Measurements from ENCODE around the gene SNAP25.

DNA sequence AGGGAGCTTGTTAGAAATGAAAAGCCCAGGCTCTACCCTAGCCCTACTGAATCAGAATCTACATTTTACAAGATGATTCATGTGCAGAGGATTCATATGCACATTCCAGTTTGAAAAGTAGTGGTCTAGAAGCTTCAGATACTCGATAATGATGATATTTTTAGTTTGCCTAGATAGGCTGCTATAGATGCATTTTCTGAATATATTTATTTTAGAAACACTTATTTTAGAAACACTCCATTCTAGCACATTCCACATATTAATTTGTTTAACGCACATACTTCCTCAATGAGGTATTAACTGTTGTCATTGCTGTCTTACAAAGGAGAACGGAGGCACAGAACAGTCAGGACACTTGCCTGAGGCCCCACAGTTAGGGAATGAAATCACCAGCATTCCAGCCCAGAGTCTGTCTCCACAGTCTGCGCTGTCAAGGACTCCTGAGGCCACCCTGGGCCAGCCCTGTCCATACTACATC is 64.4 kb downstream of the SNAP25 start:
- TF ChIP-seq, protein P1, sequence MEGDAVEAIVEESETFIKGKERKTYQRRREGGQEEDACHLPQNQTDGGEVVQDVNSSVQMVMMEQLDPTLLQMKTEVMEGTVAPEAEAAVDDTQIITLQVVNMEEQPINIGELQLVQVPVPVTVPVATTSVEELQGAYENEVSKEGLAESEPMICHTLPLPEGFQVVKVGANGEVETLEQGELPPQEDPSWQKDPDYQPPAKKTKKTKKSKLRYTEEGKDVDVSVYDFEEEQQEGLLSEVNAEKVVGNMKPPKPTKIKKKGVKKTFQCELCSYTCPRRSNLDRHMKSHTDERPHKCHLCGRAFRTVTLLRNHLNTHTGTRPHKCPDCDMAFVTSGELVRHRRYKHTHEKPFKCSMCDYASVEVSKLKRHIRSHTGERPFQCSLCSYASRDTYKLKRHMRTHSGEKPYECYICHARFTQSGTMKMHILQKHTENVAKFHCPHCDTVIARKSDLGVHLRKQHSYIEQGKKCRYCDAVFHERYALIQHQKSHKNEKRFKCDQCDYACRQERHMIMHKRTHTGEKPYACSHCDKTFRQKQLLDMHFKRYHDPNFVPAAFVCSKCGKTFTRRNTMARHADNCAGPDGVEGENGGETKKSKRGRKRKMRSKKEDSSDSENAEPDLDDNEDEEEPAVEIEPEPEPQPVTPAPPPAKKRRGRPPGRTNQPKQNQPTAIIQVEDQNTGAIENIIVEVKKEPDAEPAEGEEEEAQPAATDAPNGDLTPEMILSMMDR (IDR thresholded peaks at IDR 0.05; ENCODE audit: insufficient read depth, low read length), result no peak
- no peak for TF ChIP-seq POLR2AphosphoS5 (IDR thresholded peaks at IDR 0.05; ENCODE audit: low read depth)
- TF ChIP-seq, protein P2, sequence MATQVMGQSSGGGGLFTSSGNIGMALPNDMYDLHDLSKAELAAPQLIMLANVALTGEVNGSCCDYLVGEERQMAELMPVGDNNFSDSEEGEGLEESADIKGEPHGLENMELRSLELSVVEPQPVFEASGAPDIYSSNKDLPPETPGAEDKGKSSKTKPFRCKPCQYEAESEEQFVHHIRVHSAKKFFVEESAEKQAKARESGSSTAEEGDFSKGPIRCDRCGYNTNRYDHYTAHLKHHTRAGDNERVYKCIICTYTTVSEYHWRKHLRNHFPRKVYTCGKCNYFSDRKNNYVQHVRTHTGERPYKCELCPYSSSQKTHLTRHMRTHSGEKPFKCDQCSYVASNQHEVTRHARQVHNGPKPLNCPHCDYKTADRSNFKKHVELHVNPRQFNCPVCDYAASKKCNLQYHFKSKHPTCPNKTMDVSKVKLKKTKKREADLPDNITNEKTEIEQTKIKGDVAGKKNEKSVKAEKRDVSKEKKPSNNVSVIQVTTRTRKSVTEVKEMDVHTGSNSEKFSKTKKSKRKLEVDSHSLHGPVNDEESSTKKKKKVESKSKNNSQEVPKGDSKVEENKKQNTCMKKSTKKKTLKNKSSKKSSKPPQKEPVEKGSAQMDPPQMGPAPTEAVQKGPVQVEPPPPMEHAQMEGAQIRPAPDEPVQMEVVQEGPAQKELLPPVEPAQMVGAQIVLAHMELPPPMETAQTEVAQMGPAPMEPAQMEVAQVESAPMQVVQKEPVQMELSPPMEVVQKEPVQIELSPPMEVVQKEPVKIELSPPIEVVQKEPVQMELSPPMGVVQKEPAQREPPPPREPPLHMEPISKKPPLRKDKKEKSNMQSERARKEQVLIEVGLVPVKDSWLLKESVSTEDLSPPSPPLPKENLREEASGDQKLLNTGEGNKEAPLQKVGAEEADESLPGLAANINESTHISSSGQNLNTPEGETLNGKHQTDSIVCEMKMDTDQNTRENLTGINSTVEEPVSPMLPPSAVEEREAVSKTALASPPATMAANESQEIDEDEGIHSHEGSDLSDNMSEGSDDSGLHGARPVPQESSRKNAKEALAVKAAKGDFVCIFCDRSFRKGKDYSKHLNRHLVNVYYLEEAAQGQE (IDR thresholded peaks at IDR 0.05; ENCODE audit: insufficient replicate concordance, low read depth), result no peak

Data from HL-60 (cell line).